Activated CD4-positive, alpha-beta T cell treated with anti-CD3 and anti-CD28 coated beads, Interleukin-2, amount 10 ng/mL, durations not matched to agents 7 days and 5 days (primary cell): ENCODE results near the gene CEP104. TPM values are rescaled to one million over a fixed set of nuclear protein-coding genes. Genes with fewer than 3 reads are reported as not detected.

ENCODE experiments used
- CTCF ChIA-PET: fragments of 350-600 bp; sonication (Branson Sonifier 250); formaldehyde crosslinking; loops from one replicate; lab custom pipeline; 2021; ENCODE audit warnings: antibody characterized with exemption; lab: Charles Lee
- POLR2A ChIA-PET: fragments of 350-600 bp; sonication (Branson Sonifier 250); formaldehyde crosslinking; loops from one replicate; lab custom pipeline; 2021; ENCODE audit warnings: antibody characterized with exemption; lab: Charles Lee
- DNase-seq: peaks from one replicate; pipeline ENCODE4 v3.0.0-alpha.2; 2020
- H3K27ac Mint-ChIP-seq: one replicate; pipeline ENCODE4 v1.8.0; 2021; ENCODE audit warnings: mild to moderate bottlenecking, moderate library complexity, mixed read lengths
- H3K27me3 Mint-ChIP-seq: one replicate; pipeline ENCODE4 v1.8.0; 2021; ENCODE audit warnings: mixed read lengths
- H3K36me3 Mint-ChIP-seq: one replicate; pipeline ENCODE4 v1.8.0; 2021; ENCODE audit warnings: low read depth, mixed read lengths
- H3K4me1 Mint-ChIP-seq: one replicate; pipeline ENCODE4 v1.8.0; 2021; ENCODE audit warnings: mixed read lengths
- H3K4me3 Mint-ChIP-seq: one replicate; pipeline ENCODE4 v1.8.0; 2021; ENCODE audit warnings: mild to moderate bottlenecking, moderate library complexity, mixed read lengths
- H3K9me3 Mint-ChIP-seq: one replicate; pipeline ENCODE4 v1.8.0; 2021; ENCODE audit warnings: mixed read lengths
- total RNA-seq, 2 experiments: library from RNA; stranded (reverse); gene quantifications; one replicate each; pipeline ENCODE4 v1.2.3, GENCODE V29; 2021

The CEP104 gene
- total RNA-seq, 2 experiments from 2014 or later, result 43.8 to 50.1 TPM

DNA sequence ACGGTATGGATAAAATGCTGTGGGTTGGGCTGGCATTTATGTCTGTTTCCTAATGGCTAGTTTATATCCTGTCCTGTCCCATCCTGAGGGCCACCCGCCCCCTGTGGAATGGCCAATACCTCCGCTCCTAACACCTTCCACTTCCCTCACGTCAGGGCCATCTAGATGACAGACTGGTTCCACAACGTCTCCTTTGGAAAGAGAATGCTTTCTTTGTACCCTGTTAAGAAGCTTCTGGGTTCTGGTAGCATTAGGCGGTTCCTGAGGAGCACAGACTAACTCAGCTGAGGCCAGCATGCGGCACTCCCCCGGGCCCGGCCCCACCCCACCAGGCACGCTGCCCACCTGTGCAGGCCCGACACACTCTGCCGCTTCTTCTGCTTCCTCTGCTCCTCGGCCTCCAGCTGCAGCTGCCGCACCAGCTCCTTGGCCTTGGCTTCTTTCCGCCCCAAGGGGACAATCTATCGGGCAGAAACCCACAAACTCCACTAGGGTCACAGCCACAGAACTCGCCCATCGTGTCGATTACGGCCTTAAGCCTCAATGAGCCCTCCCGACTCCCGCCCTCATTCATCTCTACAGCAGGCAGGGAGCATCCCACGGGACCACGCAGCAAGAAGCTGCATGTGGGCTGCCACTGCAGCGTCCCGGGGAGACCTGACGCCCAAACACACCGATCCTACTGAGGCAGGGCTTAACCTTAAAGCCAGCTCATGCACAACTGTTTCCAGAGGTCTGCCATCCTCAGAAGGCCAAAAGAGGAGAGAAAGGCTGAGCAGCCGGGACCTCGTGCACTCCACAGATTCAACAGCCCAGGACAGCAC, 73.1 kb downstream of the CEP104 start:
- Mint-ChIP-seq H3K4me3 (no peak overlapping the region), H3K36me3 (peaks cover 42% of the 10 kb centered on the region), H3K27ac (no peak overlapping the region), H3K27me3 (no peaks in the 10 kb centered on the region), H3K9me3 (no peaks in the 10 kb centered on the region), H3K4me1 (peaks cover 8% of the 10 kb centered on the region)
- no peak for DNase-seq
- CTCF ChIA-PET, result interaction anchor here (1.0 kb wide), 1 partner anchor 18 kb away, joined by 3 read pairs; no protein-coding TSS in a partner anchor
- POLR2A ChIA-PET, result interaction anchor here (0.7 kb wide), 1 partner anchor 13 kb away, joined by 5 read pairs; no protein-coding TSS in a partner anchor

DNA sequence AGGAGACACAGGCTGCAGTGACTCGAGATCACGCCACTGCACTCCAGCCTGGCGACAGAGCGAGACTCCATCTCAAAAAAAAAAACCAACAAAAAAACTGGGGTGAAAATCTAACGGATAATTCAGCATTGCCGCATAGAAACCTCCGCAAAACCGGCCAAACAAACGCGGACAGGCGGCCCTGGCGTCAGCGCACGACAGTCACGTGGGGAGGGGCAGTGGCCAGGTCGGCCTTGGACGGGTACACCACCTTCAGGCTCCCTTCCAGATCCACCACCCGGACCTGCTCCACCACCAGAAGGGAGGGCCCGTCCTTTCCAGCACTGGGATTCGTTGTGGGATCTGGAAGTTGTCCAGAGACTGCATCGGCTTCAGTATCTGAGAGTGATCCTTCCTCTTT, 76.1 kb downstream of the CEP104 start:
- DNase-seq, result no peak
- H3K9me3 Mint-ChIP-seq, result no peaks in the 10 kb centered on the region
- ChIA-PET POLR2A (no interaction called here), CTCF (no interaction called here)
- no peak overlapping the region for H3K27ac Mint-ChIP-seq
- H3K27me3 Mint-ChIP-seq, result no peaks in the 10 kb centered on the region
- H3K36me3 Mint-ChIP-seq, result peaks cover 36% of the 10 kb centered on the region
- no peaks in the 10 kb centered on the region for H3K4me1 Mint-ChIP-seq
- no peak overlapping the region for H3K4me3 Mint-ChIP-seq

DNA sequence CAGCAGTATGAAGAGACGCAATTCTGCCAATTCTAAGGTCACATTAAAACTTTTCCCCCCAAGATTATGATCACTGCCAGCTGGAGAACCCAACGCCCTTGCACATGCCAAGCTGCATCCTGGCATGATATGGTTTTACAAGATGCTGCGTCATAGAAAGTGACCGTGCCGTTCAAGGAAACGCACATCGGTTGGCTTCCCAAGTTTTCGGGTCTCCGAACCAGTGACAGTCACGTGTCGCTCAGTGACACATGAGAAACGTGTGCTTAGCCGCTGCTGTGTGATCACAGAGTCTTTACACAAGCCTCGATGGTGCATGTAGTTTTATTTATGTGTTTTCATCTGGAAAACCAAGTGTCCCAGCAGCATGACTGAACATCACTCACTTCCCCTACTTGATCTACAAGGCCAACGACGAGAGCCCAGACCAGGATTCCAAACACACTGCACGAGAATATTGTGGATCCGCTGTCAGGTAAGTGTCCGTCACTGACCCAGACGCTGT, 77.0 kb downstream of the CEP104 start:
- Mint-ChIP-seq H3K4me3 (no peak overlapping the region), H3K27me3 (no peaks in the 10 kb centered on the region), H3K9me3 (no peaks in the 10 kb centered on the region), H3K4me1 (peaks cover 2% of the 10 kb centered on the region), H3K27ac (no peak overlapping the region), H3K36me3 (peaks cover 36% of the 10 kb centered on the region)
- ChIA-PET CTCF (no interaction called here), POLR2A (no interaction called here)
- DNase-seq, result no peak

DNA sequence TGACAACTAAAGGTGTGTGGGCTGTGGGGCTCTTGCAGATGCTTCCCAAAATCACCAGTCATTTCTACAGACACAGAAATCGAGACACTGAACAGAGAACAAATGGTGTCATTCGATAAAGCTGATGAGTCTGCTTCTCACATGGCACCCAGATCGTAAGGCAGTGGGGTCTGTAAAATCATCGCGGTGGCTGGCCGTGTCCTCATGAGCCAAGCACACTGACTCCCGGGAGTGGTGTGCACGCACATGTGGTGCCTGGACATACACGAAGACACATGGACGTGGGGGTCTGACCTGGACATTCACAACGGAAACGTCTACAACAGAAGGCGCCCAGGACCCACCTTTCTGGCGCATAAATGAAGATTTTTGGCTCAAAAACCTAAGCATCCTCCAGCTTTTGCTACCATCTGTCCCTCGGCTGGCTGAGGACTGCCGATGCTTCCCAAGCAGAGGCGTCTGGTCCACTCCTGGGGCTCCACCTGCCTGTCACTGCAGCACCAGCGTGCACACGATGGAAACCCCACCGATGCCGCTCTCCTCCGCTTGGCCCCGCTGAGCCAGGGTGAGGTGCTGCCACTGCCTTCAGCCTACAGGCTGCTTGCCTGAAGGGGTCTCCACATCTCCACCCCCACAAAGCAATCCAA, 77.6 kb downstream of the CEP104 start:
- CTCF ChIA-PET, result no interaction called here

DNA sequence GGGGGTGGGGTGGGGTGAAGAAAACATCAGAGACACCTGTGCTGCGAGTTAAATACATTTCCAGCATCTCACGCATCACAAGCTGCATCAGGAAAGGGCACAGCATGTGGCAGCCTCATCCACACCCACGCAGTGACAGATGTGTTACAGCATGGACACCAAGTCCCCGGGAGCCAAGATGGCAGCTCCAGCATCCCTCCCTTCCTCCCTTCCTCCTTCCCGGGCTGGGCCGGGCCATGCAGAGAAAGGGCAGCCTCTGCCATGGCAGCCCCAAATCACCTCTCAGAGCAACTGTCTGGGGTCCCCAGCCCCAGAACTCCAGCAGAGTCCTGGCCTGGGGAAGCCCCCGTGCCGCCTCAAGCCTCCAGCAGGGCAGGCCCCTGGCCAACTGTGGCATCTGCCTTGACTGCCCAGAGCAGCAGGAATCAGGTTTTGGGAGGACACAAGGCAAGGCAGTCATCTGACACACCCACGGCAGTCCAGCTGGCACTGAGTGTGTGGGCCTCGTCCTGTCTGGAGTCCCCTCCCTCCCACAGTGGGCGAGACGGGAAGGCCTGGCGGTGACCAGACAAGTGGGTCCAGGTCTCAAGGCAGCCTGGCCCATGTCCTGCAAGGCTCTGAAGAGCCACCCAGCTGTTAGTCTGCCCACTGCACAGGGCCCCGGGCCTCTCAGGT, 78.3 kb downstream of the CEP104 start:
- DNase-seq, result no peak
- Mint-ChIP-seq H3K4me3 (no peak overlapping the region), H3K27me3 (no peaks in the 10 kb centered on the region), H3K4me1 (peaks cover 2% of the 10 kb centered on the region), H3K9me3 (no peaks in the 10 kb centered on the region), H3K27ac (no peak overlapping the region), H3K36me3 (peaks cover 27% of the 10 kb centered on the region)
- CTCF ChIA-PET, result interaction anchor here (1.7 kb wide), 1 partner anchor 15 kb away, joined by 6 read pairs; no protein-coding TSS in a partner anchor
- POLR2A ChIA-PET, result no interaction called here

More for the DNA sequence above, 77.6 kb downstream of the CEP104 start:
- peaks cover 33% of the 10 kb centered on the region for H3K36me3 Mint-ChIP-seq
- POLR2A ChIA-PET, result no interaction called here
- no peaks in the 10 kb centered on the region for H3K9me3 Mint-ChIP-seq
- no peak for DNase-seq
- H3K27ac Mint-ChIP-seq, result no peak overlapping the region
- H3K4me1 Mint-ChIP-seq, result peaks cover 2% of the 10 kb centered on the region
- H3K4me3 Mint-ChIP-seq, result no peak overlapping the region
- H3K27me3 Mint-ChIP-seq, result no peaks in the 10 kb centered on the region

DNA sequence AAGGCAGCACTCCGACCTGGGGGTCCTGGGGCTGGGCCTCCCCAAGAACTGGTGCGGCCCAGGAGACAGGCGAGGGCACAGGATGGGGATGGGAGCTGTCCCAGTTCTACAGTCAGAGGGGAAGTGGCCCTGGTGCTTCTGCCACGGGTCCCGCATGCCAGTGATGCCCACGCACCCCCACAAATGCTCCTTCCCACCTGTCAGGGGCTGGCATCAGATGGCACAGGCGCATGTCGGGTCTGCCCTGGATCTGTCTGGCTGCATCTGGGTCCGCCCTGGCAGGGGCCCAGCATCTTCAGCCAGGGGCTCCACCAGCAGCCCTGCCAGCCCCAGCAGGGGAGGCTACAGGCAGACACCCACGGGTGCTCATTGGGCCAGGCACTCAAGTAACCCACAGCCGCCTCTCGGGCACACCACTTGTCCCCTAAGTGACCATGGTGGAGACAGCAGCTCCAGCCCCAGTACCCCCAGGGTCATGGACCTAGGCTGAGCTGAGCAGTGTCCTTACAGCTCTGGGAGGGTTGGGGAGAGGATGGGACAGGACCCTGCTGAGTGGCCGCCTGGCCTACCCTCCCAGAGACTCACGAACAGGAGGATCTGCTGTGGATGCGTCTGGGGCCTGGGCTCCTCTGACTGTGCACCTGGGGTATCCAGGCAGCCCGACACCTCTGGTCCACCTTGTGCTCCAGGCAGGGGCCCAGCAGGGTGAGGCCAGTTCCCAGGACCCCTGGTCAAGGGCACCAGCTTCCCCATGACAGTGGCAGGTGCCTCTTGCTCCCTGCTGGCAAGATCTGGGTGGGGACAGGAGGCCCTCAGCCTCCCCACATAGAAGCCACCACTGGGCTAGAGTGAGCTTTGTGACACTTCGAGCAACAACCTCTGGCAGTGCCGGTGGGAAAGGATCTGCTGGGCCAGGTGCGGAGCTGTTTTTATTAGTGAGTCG, 79.1 kb downstream of the CEP104 start:
- Mint-ChIP-seq H3K36me3 (peaks cover 24% of the 10 kb centered on the region), H3K4me1 (peaks cover 2% of the 10 kb centered on the region), H3K27ac (no peak overlapping the region), H3K9me3 (no peaks in the 10 kb centered on the region), H3K27me3 (no peaks in the 10 kb centered on the region), H3K4me3 (no peak overlapping the region)
- ChIA-PET CTCF (interaction anchor here (1.1 to 1.7 kb wide), 2 partner anchors 11 to 16 kb away, joined by 3 to 6 read pairs; no protein-coding TSS in a partner anchor), POLR2A (no interaction called here)
- DNase-seq, result no peak

DNA sequence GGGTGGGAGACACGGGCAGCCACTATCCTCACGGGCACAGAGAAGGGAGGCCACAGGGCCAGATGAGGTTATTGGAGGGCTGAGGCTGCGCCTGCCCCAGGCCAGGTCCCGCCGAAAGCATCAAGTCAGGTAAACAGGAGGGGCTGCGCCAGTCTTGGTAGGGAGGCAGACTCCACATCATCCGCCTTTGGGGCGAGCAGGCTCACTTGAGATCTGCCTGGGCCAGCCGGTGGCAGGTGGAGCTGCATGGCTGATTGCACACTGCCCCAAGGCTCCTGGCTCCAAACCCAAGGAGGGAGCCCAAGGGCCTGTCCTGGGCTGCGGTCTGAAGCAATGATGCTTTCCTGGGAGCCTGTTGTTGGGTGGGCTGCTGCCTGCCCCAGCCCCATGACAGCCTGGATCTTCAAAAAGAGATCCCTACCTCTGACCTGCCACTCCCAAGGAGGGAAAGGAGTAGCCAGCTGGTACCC, 79.9 kb downstream of the CEP104 start:
- no peak for DNase-seq
- Mint-ChIP-seq H3K27ac (no peak overlapping the region), H3K9me3 (no peaks in the 10 kb centered on the region), H3K36me3 (peaks cover 18% of the 10 kb centered on the region), H3K4me1 (peaks cover 2% of the 10 kb centered on the region), H3K4me3 (no peak overlapping the region), H3K27me3 (no peaks in the 10 kb centered on the region)
- ChIA-PET CTCF (interaction anchor here (1.1 to 1.7 kb wide), 2 partner anchors 10 to 17 kb away, joined by 3 to 6 read pairs; no protein-coding TSS in a partner anchor), POLR2A (no interaction called here)

DNA sequence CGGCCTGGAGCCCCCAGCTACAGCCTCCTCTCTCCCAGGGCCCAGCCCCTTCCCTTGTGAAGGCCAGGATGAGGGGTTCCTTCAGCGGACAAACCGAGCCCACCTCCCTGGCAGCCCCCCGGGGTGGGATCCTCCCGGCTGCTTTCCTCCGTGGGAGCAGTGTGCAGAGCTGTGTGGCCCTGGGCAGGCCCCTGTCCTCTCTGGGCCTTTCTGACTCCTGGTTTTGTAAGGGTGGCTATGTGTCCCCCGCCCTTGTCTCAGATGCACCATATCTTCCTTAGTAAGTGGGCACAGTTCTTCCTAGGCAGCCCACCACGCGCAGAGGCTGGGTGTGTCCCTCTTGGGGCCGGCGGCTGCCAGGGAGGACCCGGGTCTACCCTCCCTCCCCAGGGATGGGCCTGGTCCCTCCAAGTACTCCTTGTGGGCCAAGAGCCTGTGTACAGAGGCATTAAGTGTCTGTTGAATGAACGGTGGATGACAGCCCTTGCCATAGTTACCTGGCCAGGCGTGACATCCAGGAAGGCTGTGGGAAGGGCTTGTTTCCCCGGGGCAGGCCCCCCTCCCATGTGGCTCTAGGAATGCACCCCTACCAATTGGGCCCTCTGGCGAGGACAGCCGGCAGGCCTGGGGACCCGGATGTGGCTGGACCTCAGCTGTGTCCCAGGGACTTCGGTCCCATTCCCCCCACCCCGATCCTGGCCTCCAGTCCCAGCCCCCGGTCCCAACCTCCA, 80.6 kb downstream of the CEP104 start:
- Mint-ChIP-seq H3K9me3 (no peaks in the 10 kb centered on the region), H3K27me3 (no peaks in the 10 kb centered on the region), H3K36me3 (peaks cover 12% of the 10 kb centered on the region), H3K4me1 (peaks cover 6% of the 10 kb centered on the region), H3K27ac (no peak overlapping the region), H3K4me3 (no peak overlapping the region)
- POLR2A ChIA-PET, result no interaction called here
- CTCF ChIA-PET, result interaction anchor here (0.6 to 3.4 kb wide), 7 partner anchors 9 to 107 kb away, joined by 3 to 29 read pairs (median 5); partner anchors contain the start of gene LRRC47
- DNase-seq, result no peak

DNA sequence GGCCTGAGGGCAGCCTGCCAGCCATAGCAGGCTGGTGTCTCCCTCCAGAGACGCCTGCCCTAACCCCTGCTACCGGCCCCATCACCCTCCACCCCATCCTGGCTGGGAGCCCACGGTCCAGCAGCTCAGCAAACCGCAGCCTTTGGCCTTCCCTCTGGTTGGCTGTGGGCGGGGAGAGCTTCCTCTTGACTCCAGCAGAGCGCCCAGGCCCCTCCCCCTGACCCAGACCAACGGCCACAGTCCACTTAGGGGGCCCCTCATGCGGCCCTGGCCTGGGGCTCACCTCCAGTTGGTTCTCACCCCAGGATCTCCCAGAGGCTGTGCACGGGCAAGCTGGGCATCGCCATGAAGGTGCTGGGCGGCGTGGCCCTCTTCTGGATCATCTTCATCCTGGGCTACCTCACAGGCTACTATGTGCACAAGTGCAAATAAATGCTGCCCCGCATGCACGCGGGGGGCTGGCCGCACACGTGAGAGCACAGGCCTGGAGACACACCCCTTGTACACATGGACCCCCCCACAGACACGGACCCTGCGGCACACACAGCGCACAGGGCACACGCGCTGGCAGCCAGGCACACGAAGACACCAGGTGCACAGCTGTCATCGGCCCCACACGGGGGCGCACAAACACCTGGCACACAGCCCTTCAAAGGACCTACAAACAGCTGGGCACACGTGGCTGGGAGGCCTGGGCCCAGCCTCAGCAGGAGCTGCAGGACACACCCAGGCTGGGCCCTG, 81.4 kb downstream of the CEP104 start:
- H3K36me3 Mint-ChIP-seq, result peaks cover 9% of the 10 kb centered on the region
- H3K4me1 Mint-ChIP-seq, result peaks cover 7% of the 10 kb centered on the region
- CTCF ChIA-PET, result interaction anchor here (0.6 to 3.4 kb wide), 5 partner anchors 8 to 108 kb away, joined by 3 to 29 read pairs (median 5); partner anchors contain the start of gene LRRC47
- POLR2A ChIA-PET, result no interaction called here
- no peaks in the 10 kb centered on the region for H3K9me3 Mint-ChIP-seq
- H3K27ac Mint-ChIP-seq, result no peak overlapping the region
- peak; percentile 53 for DNase-seq
- H3K27me3 Mint-ChIP-seq, result no peaks in the 10 kb centered on the region
- H3K4me3 Mint-ChIP-seq, result no peak overlapping the region

DNA sequence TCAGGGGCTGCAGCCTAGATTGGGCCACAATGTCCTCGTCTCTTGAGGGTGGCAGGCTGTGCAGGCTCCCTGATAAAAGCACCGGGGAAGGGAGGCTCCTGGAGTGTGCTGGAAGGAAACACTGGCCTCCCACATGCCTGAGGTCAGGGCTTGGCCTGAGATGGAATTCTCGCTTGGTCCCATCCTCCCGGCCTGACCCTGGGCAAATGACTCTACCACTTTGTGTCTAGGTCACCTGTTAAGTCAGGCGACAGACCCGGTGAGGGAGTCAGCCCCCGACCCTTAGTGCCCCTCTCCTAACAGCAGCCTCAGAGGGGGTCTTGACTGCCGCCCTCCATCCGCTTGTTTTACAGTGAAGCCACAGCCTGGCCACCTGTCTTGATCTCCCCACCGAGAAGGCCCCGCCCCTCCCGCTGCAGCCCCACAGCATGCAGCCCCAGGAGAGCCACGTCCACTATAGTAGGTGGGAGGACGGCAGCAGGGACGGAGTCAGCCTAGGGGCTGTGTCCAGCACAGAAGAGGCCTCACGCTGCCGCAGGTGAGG, 82.0 kb downstream of the CEP104 start:
- no peak for DNase-seq
- Mint-ChIP-seq H3K4me1 (peaks cover 8% of the 10 kb centered on the region), H3K9me3 (no peaks in the 10 kb centered on the region), H3K27ac (peak overlapping the region; percentile 41), H3K27me3 (no peaks in the 10 kb centered on the region), H3K36me3 (peaks cover 4% of the 10 kb centered on the region), H3K4me3 (no peak overlapping the region)
- ChIA-PET POLR2A (no interaction called here), CTCF (interaction anchor here (1.9 to 3.4 kb wide), 2 partner anchors 12 to 21 kb away, joined by 5 to 29 read pairs; partner anchors contain the start of gene LRRC47)
